Body of pancreas (tissue), 4 donors: ENCODE measurements around the gene CDK8.

ENCODE experiments used
- CTCF ChIP-seq, 7 experiments: fragments of 450-650 bp in 4 of 7; fragments of 200-600 bp in 3 of 7; sonication (generic) in 3 of 7; IDR thresholded peaks; one replicate each; pipeline ENCODE4 v1.5.1; 2016 to 2019; ENCODE audit warnings: antibody characterized with exemption in 7 of 7
- POLR2A ChIP-seq, 3 donors: fragments of 450-650 bp; IDR thresholded peaks; one replicate each; pipeline ENCODE4 v1.6.1; 2016; ENCODE audit warnings: antibody characterized with exemption in 3 of 3, mild to moderate bottlenecking in 2 of 3

- TF ChIP-seq CTCF (IDR thresholded peaks at IDR 0.05) (no peak), POLR2A (IDR thresholded peaks at IDR 0.05) (no peak)
These were observed 46.2 kb downstream of the CDK8 start for GRCh38 chr13:26300140-26300539.
